Measurements from ENCODE around the gene PTPRO. TPM values are rescaled to one million over a fixed set of nuclear protein-coding genes. Genes with fewer than 3 reads are reported as not detected.
A peak's percentile ranks its signal among the peaks of the same experiment; 100 is the strongest.

The PTPRO gene
- total RNA-seq, 8 experiments from 2014 or later: 0.25 to 33.9 (median 21.7) TPM; not detected in 1

- 30 to 100% (median 84%) methylated on average over 1 to 6 of the region's 6 CpGs for WGBS, 10 experiments
- no peak overlapping the region for H3K27ac ChIP-seq
- H3K4me3 ChIP-seq: no peak overlapping the region
- peak in 2 of 8 experiments; percentile 15 to 52 for ATAC-seq (replicated peaks in 6 of 8)
- H3K4me1 ChIP-seq (replicated peaks in 1 of 2): no peaks in the 10 kb centered on the region
- in situ Hi-C loops (cut with MboI; ENCODE audit: low pct_unique_long_range_greater_than_20kb in 2 of 9, low sequenced_read_pairs in 9 of 9, unreplicated experiment in 9 of 9): no loop called here
Observed at GRCh38 chr12:15474766-15475165, 152.5 kb downstream of the PTPRO start.

DNA sequence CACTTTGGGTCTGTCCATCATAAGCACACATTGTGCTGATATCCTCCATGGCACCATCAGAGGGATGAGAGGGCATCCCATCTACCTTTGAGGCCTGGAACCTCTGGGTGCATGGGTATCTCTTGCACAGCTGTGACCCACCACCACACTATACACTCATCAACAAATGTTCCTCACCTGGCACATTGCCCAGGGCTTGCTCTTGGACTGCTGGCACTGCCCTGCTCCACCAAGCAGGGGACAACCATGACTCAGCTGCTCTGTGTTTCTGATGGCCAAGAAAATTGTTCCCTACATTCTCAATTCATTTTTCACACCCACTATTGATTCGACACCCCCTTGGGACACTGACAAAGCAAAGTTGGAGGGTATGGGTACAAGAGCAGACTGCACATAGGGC lies 155.5 kb downstream of the PTPRO start:
- in situ Hi-C loops (cut with MboI; ENCODE audit: low pct_unique_long_range_greater_than_20kb in 2 of 9, low sequenced_read_pairs in 9 of 9, unreplicated experiment in 9 of 9): no loop called here
- no peak for ATAC-seq (replicated peaks in 6 of 8)
- H3K4me1 ChIP-seq (replicated peaks in 1 of 2): no peaks in the 10 kb centered on the region
- WGBS, 10 experiments: 57 to 71% methylated on average over 1 of the region's 1 CpG; no CpG with 5 or more reads in 8 of the 10 experiments
- H3K27ac ChIP-seq: no peak overlapping the region
- H3K4me3 ChIP-seq: no peak overlapping the region

DNA sequence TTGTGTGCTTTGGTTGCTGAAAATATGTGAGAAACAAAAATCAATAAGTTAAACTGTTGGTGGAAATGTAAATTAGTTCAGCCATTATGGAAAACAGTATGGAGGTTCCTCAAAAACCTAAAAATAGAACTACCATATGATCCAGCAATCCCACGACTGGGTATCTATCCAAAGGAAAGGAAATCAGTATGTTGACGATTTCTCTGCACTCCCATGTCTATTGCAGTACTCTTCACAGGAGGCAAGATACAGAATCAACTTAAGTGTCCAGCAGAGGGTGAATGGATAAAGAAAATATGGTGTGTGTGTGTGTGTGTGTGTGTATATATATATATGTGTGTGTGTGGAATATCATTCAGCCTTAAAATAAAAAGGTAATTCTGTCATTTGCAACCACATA lies 159.5 kb downstream of the PTPRO start:
- Histone ChIP-seq H3K4me1 (replicated peaks in 1 of 2) (no peaks in the 10 kb centered on the region), H3K27ac (no peak overlapping the region), H3K4me3 (no peak overlapping the region)
- in situ Hi-C loops (cut with MboI; ENCODE audit: low pct_unique_long_range_greater_than_20kb in 2 of 9, low sequenced_read_pairs in 9 of 9, unreplicated experiment in 9 of 9): no loop called here
- WGBS, 10 experiments: 11 to 100% (median 79%) methylated on average over 1 to 2 of the region's 2 CpGs; no CpG with 5 or more reads in 3 of the 10 experiments
- ATAC-seq (replicated peaks in 6 of 8): no peak

- no peak for ATAC-seq (replicated peaks in 6 of 8)
- Histone ChIP-seq H3K4me1 (replicated peaks in 1 of 2) (no peaks in the 10 kb centered on the region), H3K4me3 (no peak overlapping the region), H3K27ac (no peak overlapping the region)
- 55 to 100% (median 89%) methylated on average over 1 to 3 of the region's 3 CpGs; no CpG with 5 or more reads in 1 of the 10 experiments for WGBS, 10 experiments
- in situ Hi-C loops (cut with MboI; ENCODE audit: low pct_unique_long_range_greater_than_20kb in 2 of 9, low sequenced_read_pairs in 9 of 9, unreplicated experiment in 9 of 9): no loop called here
Observed at GRCh38 chr12:15485466-15485865, 163.2 kb downstream of the PTPRO start.

DNA sequence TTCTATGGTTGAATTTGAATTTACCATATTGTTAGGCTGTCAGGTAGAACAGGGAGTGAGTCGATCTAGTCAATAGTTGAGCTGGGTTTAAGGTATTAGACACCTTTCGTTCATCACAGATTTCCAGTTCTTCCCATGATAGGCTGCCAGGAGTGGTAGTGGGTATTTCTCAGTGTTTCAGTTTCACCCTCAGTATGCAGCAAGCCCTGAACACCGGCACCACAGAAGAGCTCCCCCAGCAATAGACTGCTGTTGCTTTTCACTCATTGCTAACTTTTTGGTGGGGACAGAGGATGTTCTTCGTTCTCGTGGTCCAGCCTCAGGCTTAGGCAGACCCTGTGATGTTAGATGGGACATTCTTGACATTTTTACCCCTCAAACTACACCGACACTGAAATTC lies 164.6 kb downstream of the PTPRO start:
- H3K27ac ChIP-seq: no peak overlapping the region
- in situ Hi-C loops (cut with MboI; ENCODE audit: low pct_unique_long_range_greater_than_20kb in 2 of 9, low sequenced_read_pairs in 9 of 9, unreplicated experiment in 9 of 9): no loop called here
- no peak for ATAC-seq (replicated peaks in 6 of 8)
- no peak overlapping the region for H3K4me3 ChIP-seq
- H3K4me1 ChIP-seq (replicated peaks in 1 of 2): no peaks in the 10 kb centered on the region
- 28 to 100% (median 67%) methylated on average over 1 to 6 of the region's 6 CpGs; no CpG with 5 or more reads in 2 of the 10 experiments for WGBS, 10 experiments

DNA sequence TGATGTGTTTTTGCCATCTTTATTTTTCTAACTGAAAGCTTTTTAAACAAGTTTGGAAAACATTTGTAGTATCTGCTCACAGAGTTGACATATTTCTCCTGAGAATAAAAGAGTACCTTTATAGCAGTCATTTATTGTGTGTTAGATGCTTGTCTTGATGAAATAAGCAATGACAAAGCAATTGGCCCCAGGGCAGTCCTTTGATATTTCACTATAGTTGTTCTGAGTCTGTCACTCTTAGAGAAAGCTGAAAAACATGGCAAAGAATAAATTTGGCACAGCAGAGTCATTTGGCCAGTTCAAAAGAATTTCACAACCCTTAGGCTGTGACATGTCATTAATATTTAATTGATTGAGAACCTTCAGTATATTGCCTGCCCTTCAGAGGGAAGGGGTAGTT lies 166.2 kb downstream of the PTPRO start:
- in situ Hi-C loops (cut with MboI; ENCODE audit: low pct_unique_long_range_greater_than_20kb in 2 of 9, low sequenced_read_pairs in 9 of 9, unreplicated experiment in 9 of 9): no loop called here
- no peak overlapping the region for H3K27ac ChIP-seq
- no peaks in the 10 kb centered on the region for H3K4me1 ChIP-seq (replicated peaks in 1 of 2)
- ATAC-seq (replicated peaks in 6 of 8): peak in 1 of 8 experiments; percentile 37
- no peak overlapping the region for H3K4me3 ChIP-seq

- in situ Hi-C loops (cut with MboI; ENCODE audit: low pct_unique_long_range_greater_than_20kb in 2 of 9, low sequenced_read_pairs in 9 of 9, unreplicated experiment in 9 of 9): no loop called here
- H3K27ac ChIP-seq: no peak overlapping the region
- WGBS, 10 experiments: 0 to 80% (median 17%) methylated on average over 1 to 4 of the region's 4 CpGs
Observed at GRCh38 chr12:15494329-15495046, 172.2 kb downstream of the PTPRO start.

GRCh38 chr12:15495746-15496145 lies 173.4 kb downstream of the PTPRO start:
- in situ Hi-C loops (cut with MboI; ENCODE audit: low pct_unique_long_range_greater_than_20kb in 2 of 9, low sequenced_read_pairs in 9 of 9, unreplicated experiment in 9 of 9): no loop called here
- Histone ChIP-seq H3K27ac (no peak overlapping the region), H3K4me1 (replicated peaks in 1 of 2) (no peaks in the 10 kb centered on the region), H3K4me3 (no peak overlapping the region)
- peak in 2 of 8 experiments; percentile 23 to 24 for ATAC-seq (replicated peaks in 6 of 8)
- WGBS, 10 experiments: 0% methylated on average over 1 of the region's 1 CpG; no CpG with 5 or more reads in 2 of the 10 experiments

More at GRCh38 chr12:15494329-15495046, 172.2 kb downstream of the PTPRO start:
- Histone ChIP-seq H3K4me3 (no peak overlapping the region), H3K4me1 (replicated peaks in 1 of 2) (no peaks in the 10 kb centered on the region)
- ATAC-seq (replicated peaks in 6 of 8): no peak

DNA sequence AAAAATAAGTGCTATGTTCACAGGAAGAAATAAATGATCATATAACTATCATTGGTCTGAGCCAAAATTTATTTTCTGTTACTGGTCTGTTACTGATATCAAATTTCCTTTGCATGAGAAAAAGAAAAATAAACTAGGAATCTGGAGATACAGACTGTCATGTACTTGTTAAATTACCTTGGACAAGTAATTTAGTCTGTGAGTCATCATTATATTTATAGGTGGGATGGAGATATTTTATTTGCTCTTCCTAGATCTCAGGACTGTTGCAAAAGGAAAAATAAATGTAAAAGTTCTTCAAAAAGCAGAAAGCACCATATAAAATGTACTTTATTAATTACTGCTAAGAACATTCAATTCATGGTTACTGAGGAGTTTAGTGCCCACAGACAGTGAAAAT lies 174.4 kb downstream of the PTPRO start:
- ATAC-seq (replicated peaks in 6 of 8): no peak
- in situ Hi-C loops (cut with MboI; ENCODE audit: low pct_unique_long_range_greater_than_20kb in 2 of 9, low sequenced_read_pairs in 9 of 9, unreplicated experiment in 9 of 9): no loop called here

GRCh38 chr12:15497671-15498292 lies 175.5 kb downstream of the PTPRO start:
- in situ Hi-C loops (cut with MboI; ENCODE audit: low pct_unique_long_range_greater_than_20kb in 2 of 9, low sequenced_read_pairs in 9 of 9, unreplicated experiment in 9 of 9): no loop called here
- WGBS, 10 experiments: 14 to 100% (median 81%) methylated on average over 1 to 3 of the region's 4 CpGs; no CpG with 5 or more reads in 1 of the 10 experiments
- peak in 4 of 8 experiments; percentile 38 to 95 (median 82) for ATAC-seq (replicated peaks in 6 of 8)
- Histone ChIP-seq H3K4me1 (replicated peaks in 1 of 2) (no peaks in the 10 kb centered on the region), H3K4me3 (no peak overlapping the region), H3K27ac (no peak overlapping the region)

More for the DNA sequence above, 174.4 kb downstream of the PTPRO start:
- Histone ChIP-seq H3K4me1 (replicated peaks in 1 of 2) (no peaks in the 10 kb centered on the region), H3K27ac (no peak overlapping the region), H3K4me3 (no peak overlapping the region)

DNA sequence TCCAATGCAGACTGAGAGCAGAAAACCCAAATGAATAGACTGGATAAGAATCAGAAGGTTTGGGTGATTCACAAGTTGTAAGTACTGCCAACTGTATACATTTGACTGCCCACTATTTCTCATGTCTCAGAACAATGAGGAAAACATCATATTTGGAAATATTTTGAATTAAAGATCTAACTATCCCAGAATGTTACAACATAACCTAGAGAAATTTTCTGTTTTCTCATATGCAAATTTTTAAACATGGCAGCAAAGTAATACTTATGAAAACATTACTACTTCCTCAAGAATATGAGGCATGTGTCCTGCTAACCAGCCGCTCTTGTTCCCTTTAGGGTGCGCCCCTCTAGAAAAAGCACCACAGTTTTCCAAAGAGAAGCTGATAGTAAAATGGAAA lies 179.9 kb downstream of the PTPRO start:
- 25 to 100% (median 50%) methylated on average over 1 to 2 of the region's 2 CpGs; no CpG with 5 or more reads in 2 of the 10 experiments for WGBS, 10 experiments
- no peaks in the 10 kb centered on the region for H3K4me1 ChIP-seq (replicated peaks in 1 of 2)
- H3K27ac ChIP-seq: no peak overlapping the region
- in situ Hi-C loops (cut with MboI; ENCODE audit: low pct_unique_long_range_greater_than_20kb in 2 of 9, low sequenced_read_pairs in 9 of 9, unreplicated experiment in 9 of 9): loop anchor here in 3 of 9 experiments (25.0 kb wide), 3 partner anchors 215 to 490 kb away; no protein-coding TSS in a partner anchor
- ATAC-seq (replicated peaks in 6 of 8): no peak
- no peak overlapping the region for H3K4me3 ChIP-seq

- Histone ChIP-seq H3K27ac (no peak overlapping the region), H3K4me1 (replicated peaks in 1 of 2) (no peaks in the 10 kb centered on the region), H3K4me3 (no peak overlapping the region)
- ATAC-seq (replicated peaks in 6 of 8): no peak
- WGBS, 10 experiments: 30 to 96% (median 86%) methylated on average over 2 to 4 of the region's 4 CpGs
- in situ Hi-C loops (cut with MboI; ENCODE audit: low pct_unique_long_range_greater_than_20kb in 2 of 9, low sequenced_read_pairs in 9 of 9, unreplicated experiment in 9 of 9): loop anchor here in 3 of 9 experiments (25.0 kb wide), 3 partner anchors 218 to 493 kb away; no protein-coding TSS in a partner anchor
Observed at GRCh38 chr12:15505616-15506015, 183.3 kb downstream of the PTPRO start.

- Histone ChIP-seq H3K4me3 (no peak overlapping the region), H3K4me1 (replicated peaks in 1 of 2) (peaks cover 0 to under 1% of the 10 kb centered on the region in 2 donors), H3K27ac (no peak overlapping the region)
- WGBS, 10 experiments: 39 to 86% (median 40%) methylated on average over 1 to 4 of the region's 4 CpGs; no CpG with 5 or more reads in 5 of the 10 experiments
- in situ Hi-C loops (cut with MboI; ENCODE audit: low pct_unique_long_range_greater_than_20kb in 2 of 9, low sequenced_read_pairs in 9 of 9, unreplicated experiment in 9 of 9): loop anchor here in 3 of 9 experiments (25.0 kb wide), 3 partner anchors 228 to 503 kb away; no protein-coding TSS in a partner anchor
- ATAC-seq (replicated peaks in 6 of 8): peak in 1 of 8 experiments; percentile 66
Observed at GRCh38 chr12:15515010-15515409, 192.7 kb downstream of the PTPRO start.

All from motor neuron (in vitro differentiated cells).